Measurements from ENCODE around the gene PPP6R2. TPM values are rescaled to one million over a fixed set of nuclear protein-coding genes. Genes with fewer than 3 reads are reported as not detected.

The PPP6R2 gene
- total and polyA plus RNA-seq, 2 of the 4 experiments (the other 2 are of a cell fraction), result 49.2 to 51.6 TPM

DNA sequence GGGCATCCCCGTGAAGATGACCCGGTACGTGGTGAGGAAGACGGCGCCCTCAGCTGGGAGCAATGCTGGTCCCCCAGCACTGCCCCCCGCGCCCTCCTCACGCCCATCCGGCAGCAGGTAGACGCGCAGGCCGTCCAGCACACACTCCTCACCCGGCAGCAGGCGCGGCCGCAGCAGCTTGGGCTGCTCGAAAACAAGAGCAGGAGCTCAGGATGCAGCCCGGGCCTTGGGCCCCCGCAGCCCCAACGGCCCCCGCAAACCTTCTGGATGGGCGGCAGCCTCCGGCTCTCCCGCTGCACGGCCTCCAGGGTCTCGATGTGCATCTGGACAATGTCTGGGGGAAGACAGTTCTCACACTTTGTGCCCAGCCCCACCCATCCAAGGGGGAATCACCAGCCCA is 118.4 kb downstream of the PPP6R2 start:
- no peak overlapping the region for H4K91ac ChIP-seq (ENCODE audit: insufficient read depth, low read depth, low read length)
- H3K18ac ChIP-seq (ENCODE audit: low read depth, low read length), result no peak overlapping the region
- H4K5ac ChIP-seq (ENCODE audit: low read depth, low read length), result no peak overlapping the region
- intact Hi-C loops (cut with micrococcal nuclease) (no loop called here), in situ Hi-C loops (cut with MboI; ENCODE audit: low sequenced_read_pairs) (no loop called here), dilution Hi-C loops (cut with HindIII; ENCODE audit: low sequenced_read_pairs, unreplicated experiment) (no loop called here)
- TF ChIP-seq SMC3 (IDR thresholded peaks at IDR 0.05; ENCODE audit: low read depth, low read length) (no peak), RAD21 (IDR thresholded peaks at IDR 0.05; ENCODE audit: low read length) (no peak), MAZ (IDR thresholded peaks at IDR 0.05; ENCODE audit: borderline replicate concordance, low read depth, low read length) (no peak), RFX5 (IDR thresholded peaks at IDR 0.05; ENCODE audit: low read depth, low read length) (no peak), CHD1 (IDR thresholded peaks at IDR 0.05; ENCODE audit: low read depth, low read length) (no peak), POLR2A (IDR thresholded peaks at IDR 0.05; ENCODE audit: low read depth, low read length) (no peak), MAFK (IDR thresholded peaks at IDR 0.05; ENCODE audit: low read depth, low read length) (no peak), NFE2L2 (IDR thresholded peaks at IDR 0.05; ENCODE audit: low read depth, low read length) (no peak)
- TF ChIP-seq, protein P1, sequence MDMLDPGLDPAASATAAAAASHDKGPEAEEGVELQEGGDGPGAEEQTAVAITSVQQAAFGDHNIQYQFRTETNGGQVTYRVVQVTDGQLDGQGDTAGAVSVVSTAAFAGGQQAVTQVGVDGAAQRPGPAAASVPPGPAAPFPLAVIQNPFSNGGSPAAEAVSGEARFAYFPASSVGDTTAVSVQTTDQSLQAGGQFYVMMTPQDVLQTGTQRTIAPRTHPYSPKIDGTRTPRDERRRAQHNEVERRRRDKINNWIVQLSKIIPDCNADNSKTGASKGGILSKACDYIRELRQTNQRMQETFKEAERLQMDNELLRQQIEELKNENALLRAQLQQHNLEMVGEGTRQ (IDR thresholded peaks at IDR 0.05; ENCODE audit: low read depth, low read length), result no peak
- TF ChIP-seq, protein P2, sequence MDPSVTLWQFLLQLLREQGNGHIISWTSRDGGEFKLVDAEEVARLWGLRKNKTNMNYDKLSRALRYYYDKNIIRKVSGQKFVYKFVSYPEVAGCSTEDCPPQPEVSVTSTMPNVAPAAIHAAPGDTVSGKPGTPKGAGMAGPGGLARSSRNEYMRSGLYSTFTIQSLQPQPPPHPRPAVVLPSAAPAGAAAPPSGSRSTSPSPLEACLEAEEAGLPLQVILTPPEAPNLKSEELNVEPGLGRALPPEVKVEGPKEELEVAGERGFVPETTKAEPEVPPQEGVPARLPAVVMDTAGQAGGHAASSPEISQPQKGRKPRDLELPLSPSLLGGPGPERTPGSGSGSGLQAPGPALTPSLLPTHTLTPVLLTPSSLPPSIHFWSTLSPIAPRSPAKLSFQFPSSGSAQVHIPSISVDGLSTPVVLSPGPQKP (IDR thresholded peaks at IDR 0.05; ENCODE audit: borderline replicate concordance, low read depth, low read length), result no peak
- TF ChIP-seq, protein P3, sequence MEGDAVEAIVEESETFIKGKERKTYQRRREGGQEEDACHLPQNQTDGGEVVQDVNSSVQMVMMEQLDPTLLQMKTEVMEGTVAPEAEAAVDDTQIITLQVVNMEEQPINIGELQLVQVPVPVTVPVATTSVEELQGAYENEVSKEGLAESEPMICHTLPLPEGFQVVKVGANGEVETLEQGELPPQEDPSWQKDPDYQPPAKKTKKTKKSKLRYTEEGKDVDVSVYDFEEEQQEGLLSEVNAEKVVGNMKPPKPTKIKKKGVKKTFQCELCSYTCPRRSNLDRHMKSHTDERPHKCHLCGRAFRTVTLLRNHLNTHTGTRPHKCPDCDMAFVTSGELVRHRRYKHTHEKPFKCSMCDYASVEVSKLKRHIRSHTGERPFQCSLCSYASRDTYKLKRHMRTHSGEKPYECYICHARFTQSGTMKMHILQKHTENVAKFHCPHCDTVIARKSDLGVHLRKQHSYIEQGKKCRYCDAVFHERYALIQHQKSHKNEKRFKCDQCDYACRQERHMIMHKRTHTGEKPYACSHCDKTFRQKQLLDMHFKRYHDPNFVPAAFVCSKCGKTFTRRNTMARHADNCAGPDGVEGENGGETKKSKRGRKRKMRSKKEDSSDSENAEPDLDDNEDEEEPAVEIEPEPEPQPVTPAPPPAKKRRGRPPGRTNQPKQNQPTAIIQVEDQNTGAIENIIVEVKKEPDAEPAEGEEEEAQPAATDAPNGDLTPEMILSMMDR (conservative IDR thresholded peaks at IDR 0.05; ENCODE audit: low read depth, low read length), result no peak
- ChIA-PET POLR2A (ENCODE audit: unreplicated experiment) (no interaction called here), CTCF (no interaction called here)
- H3K4me3 ChIP-seq (ENCODE audit: insufficient read depth, low read depth, low read length), result no peak overlapping the region
- no peak overlapping the region for H3K4me2 ChIP-seq (ENCODE audit: low read depth, low read length)
- no peak overlapping the region for H2AFZ ChIP-seq (replicated peaks; ENCODE audit: low read length, poor library complexity)
- BruUV-seq (replicated peaks), result no TSS peak
- H2BK120ac ChIP-seq (ENCODE audit: low read depth, low read length), result no peak overlapping the region
- no peak for ATAC-seq (ENCODE audit: low read depth)
- no peak overlapping the region for H2AK5ac ChIP-seq (ENCODE audit: low read depth, low read length)
- no peak overlapping the region for H3K4ac ChIP-seq (ENCODE audit: low read depth, low read length)
- no peak overlapping the region for H3K23ac ChIP-seq (ENCODE audit: low read depth, low read length)
- WGBS, 2 experiments (ENCODE audit: extremely low coverage in 2 of 2, insufficient read length in 1 of 2), result 95% methylated on average over 24 of the region's 26 CpGs; no CpG with 5 or more reads in 1 of the 2 experiments
- no peak overlapping the region for H2BK15ac ChIP-seq (ENCODE audit: low read depth, low read length)
- H3K56ac ChIP-seq (ENCODE audit: extremely low read depth, insufficient read depth, low read length), result no peak overlapping the region
- no peaks in the 10 kb centered on the region for H3K9me3 ChIP-seq (ENCODE audit: control insufficient read depth, insufficient read depth, low read length)
- H3K9me1 ChIP-seq (ENCODE audit: insufficient read depth, low read length), result no peaks in the 10 kb centered on the region
- H4K20me1 ChIP-seq (ENCODE audit: insufficient read depth, low read length), result peaks cover 8% of the 10 kb centered on the region; the same call in 1 of the 2 replicates
- H3K27ac ChIP-seq (ENCODE audit: insufficient read depth, low read length), result no peak overlapping the region
- no peak overlapping the region for H3K9ac ChIP-seq (ENCODE audit: low read depth, low read length)
- no peak overlapping the region for H2BK5ac ChIP-seq (ENCODE audit: low read depth, low read length, poor library complexity, severe bottlenecking)
- no peaks in the 10 kb centered on the region for H3K27me3 ChIP-seq (ENCODE audit: control insufficient read depth, insufficient read depth, low read length)
- H3K4me1 ChIP-seq (ENCODE audit: control insufficient read depth, insufficient read depth, low read length), result no peaks in the 10 kb centered on the region
- H4K8ac ChIP-seq (ENCODE audit: low read depth in 2 of 2, low read length in 2 of 2), result no peak overlapping the region
- peaks cover 92% of the 10 kb centered on the region for H3K36me3 ChIP-seq (ENCODE audit: control insufficient read depth, insufficient read depth, low read length)
- no peak overlapping the region for H3K14ac ChIP-seq (replicated peaks; ENCODE audit: low read depth, low read length)
- no peak for DNase-seq
- H3K79me1 ChIP-seq (ENCODE audit: low read depth in 1 of 2, low read length in 2 of 2), result no peaks in the 10 kb centered on the region
- no peak overlapping the region for H2BK20ac ChIP-seq (ENCODE audit: low read depth, low read length)
- H2AK9ac ChIP-seq (replicated peaks; ENCODE audit: low read depth, low read length, poor library complexity), result no peak overlapping the region
